Natural killer cell (primary cell): ENCODE measurements around the gene HELZ. TPM values are rescaled to one million over a fixed set of nuclear protein-coding genes. Genes with fewer than 3 reads are reported as not detected.

Experiments used
- ATAC-seq, 3 donors: fragments of 150-1000 bp in 2 of 3; fragments of 200-7000 bp in 1 of 3; cut with Tn5 transposase; 1 replicate in 1 of 3; 2 replicates in 2 of 3; pipeline ENCODE4 v1.10.0; 2021; ENCODE audit warnings: mild to moderate bottlenecking in 2 of 3, moderate library complexity in 2 of 3
- DNase-seq, 2 donors: peaks; one replicate each; pipeline versions ENCODE4 v3.0.0 to v3.0.0-alpha.2; 2013 to 2021; ENCODE audit warnings: mixed read lengths in 1 of 2
- H3K27ac ChIP-seq: one replicate; pipeline ENCODE4 v1.5.1; 2013; ENCODE audit warnings: mild to moderate bottlenecking, low read length
- H3K27me3 ChIP-seq: one replicate; pipeline ENCODE4 v1.6.1; 2013; ENCODE audit warnings: low read length; ENCODE audit not compliant: control insufficient read depth, insufficient read depth
- H3K36me3 ChIP-seq: one replicate; pipeline ENCODE4 v1.6.1; 2013; ENCODE audit warnings: low read length; ENCODE audit not compliant: control insufficient read depth, insufficient read depth
- H3K4me1 ChIP-seq: one replicate; pipeline ENCODE4 v1.6.1; 2013; ENCODE audit warnings: low read length; ENCODE audit not compliant: control insufficient read depth, insufficient read depth
- H3K4me3 ChIP-seq: one replicate; pipeline ENCODE4 v1.5.1; 2013; ENCODE audit warnings: low read length
- H3K9me3 ChIP-seq: one replicate; pipeline ENCODE4 v1.6.1; 2013; ENCODE audit warnings: low read length; ENCODE audit not compliant: control insufficient read depth, insufficient read depth
- H3K27ac Mint-ChIP-seq, 2 donors: one replicate each; pipeline ENCODE4 v1.8.0; 2022; ENCODE audit warnings: mild to moderate bottlenecking in 2 of 2, mixed read lengths in 2 of 2, moderate library complexity in 1 of 2
- H3K27me3 Mint-ChIP-seq, 2 donors: one replicate each; pipeline ENCODE4 v1.8.0; 2022; ENCODE audit warnings: low read depth in 2 of 2, mixed read lengths in 2 of 2
- H3K36me3 Mint-ChIP-seq: one replicate; pipeline ENCODE4 v1.8.0; 2022; ENCODE audit warnings: mixed read lengths
- H3K4me1 Mint-ChIP-seq, 2 donors: one replicate each; pipeline ENCODE4 v1.8.0; 2022; ENCODE audit warnings: mixed read lengths in 2 of 2
- H3K4me3 Mint-ChIP-seq: one replicate; pipeline ENCODE4 v1.8.0; 2022; ENCODE audit warnings: mild to moderate bottlenecking, moderate library complexity, mixed read lengths
- H3K9me3 Mint-ChIP-seq, 2 donors: one replicate each; pipeline ENCODE4 v1.8.0; 2022; ENCODE audit warnings: mixed read lengths in 2 of 2
- CTCF ChIP-seq: fragments of 200-600 bp; IDR thresholded peaks from one replicate; pipeline ENCODE4 v1.8.0; 2022; ENCODE audit warnings: antibody characterized with exemption
- WGBS: methylation state at CpG from one replicate; pipeline ENCODE4 v1.1.7; 2013; ENCODE audit warnings: missing lambda C conversion rate; ENCODE audit not compliant: insufficient coverage; 5-methylcytosine and 5-hydroxymethylcytosine counted together
- intact Hi-C: fragments of 100-400 bp; cut with micrococcal nuclease; formaldehyde crosslinking; loops from one replicate; pipeline ENCODE4 v1.14.2; 2022
- total RNA-seq, 4 donors: library from RNA; stranded (reverse); fragments of 120-200 nt in 1 of 4; gene quantifications; one replicate each; pipeline versions ENCODE4 v1.2.3 to v1.2.4, GENCODE V29; 2013 to 2022

HELZ gene
- total RNA-seq, 3 donors from 2014 or later (not counting 1 experiment from before 2014, with no cell fraction given), result 274 to 355 (median 292) TPM

DNA sequence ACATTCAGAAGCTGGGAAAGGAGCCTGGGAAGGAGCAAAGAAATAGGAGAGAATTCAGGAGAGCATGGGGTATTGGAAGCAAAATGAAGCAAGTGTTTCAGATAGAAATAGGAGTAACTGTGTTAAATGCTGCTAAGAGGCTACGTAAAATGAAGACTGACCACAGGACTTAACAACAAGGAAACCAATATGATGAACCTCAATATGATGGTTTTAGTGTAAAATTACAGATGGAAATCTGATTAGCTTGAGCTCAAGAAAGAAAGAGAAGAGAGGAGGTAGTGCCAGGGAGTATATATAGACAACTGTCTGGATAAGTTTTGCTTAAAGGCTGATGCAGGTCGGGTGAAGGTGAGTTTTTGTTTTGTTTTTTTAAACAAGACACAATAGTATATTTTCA lies 92.2 kb downstream of the HELZ start:
- peak overlapping the region; percentile 41 for H3K4me3 Mint-ChIP-seq
- 44% methylated on average over 1 of the region's 2 CpGs for WGBS
- H3K27me3 Mint-ChIP-seq, result no peaks in the 10 kb centered on the region
- no peak overlapping the region for H3K4me3 ChIP-seq
- no peak overlapping the region for H3K27ac ChIP-seq
- DNase-seq, result no peak
- no peak for TF ChIP-seq CTCF
- peaks cover 3% of the 10 kb centered on the region for H3K4me1 ChIP-seq
- no peaks in the 10 kb centered on the region for H3K9me3 ChIP-seq
- intact Hi-C loops, result loop anchor here (5.0 to 10.0 kb wide), 2 partner anchors 94 to 142 kb away; partner anchors contain the start of gene HELZ
- H3K9me3 Mint-ChIP-seq, result no peaks in the 10 kb centered on the region
- H3K4me1 Mint-ChIP-seq, result peaks cover 43 to 44% of the 10 kb centered on the region in 2 donors
- peak; percentile 67 to 85 (median 69) for ATAC-seq
- peak overlapping the region; percentile 52 to 78 for H3K27ac Mint-ChIP-seq
- no peaks in the 10 kb centered on the region for H3K27me3 ChIP-seq
- peaks cover 16% of the 10 kb centered on the region for H3K36me3 Mint-ChIP-seq
- H3K36me3 ChIP-seq, result peaks cover 40% of the 10 kb centered on the region

DNA sequence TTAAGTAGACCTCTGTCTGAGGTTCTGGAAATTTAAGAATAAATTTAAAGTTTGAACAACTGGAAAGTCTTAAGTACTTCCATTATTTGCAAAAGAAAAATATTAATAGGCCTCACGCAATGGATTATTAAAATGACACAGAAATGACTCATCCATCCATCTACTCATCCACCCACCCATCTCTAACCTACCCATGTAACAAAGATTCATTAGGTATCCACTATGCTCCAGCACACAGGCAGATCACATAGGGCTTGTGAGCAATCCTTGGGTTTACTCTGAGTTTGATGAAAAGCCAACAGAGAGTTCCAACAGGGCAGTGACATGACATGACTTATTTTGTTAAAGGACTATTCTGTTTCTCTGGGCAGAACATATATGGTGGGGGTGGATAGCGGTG lies 93.3 kb downstream of the HELZ start:
- 100% methylated on average over 2 of the region's 2 CpGs for WGBS
- intact Hi-C loops, result loop anchor here (5.0 to 10.0 kb wide), 2 partner anchors 96 to 143 kb away; partner anchors contain the start of gene HELZ
- TF ChIP-seq CTCF, result no peak

DNA sequence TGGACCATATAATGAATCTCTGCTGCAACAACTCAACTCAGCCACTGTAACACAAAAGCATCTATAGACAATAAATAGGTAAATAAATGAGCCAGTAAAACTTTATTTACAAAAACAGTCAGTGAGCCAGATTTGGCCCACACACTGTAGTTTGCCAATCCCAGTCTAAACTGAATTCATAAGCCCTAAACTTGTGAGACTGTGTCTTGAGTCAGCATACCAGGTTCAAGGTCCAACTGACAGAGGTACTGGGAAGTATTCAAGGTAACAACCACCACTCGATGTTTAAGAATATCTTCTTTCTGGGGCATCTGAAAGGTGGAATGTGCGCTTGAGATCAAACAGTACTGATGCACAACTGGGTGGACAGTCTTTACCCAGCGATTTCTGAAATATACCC lies 94.2 kb downstream of the HELZ start:
- no peaks in the 10 kb centered on the region for H3K27me3 ChIP-seq
- TF ChIP-seq CTCF, result no peak
- H3K4me3 Mint-ChIP-seq, result no peak overlapping the region
- H3K27me3 Mint-ChIP-seq, result no peaks in the 10 kb centered on the region
- H3K27ac Mint-ChIP-seq, result peak overlapping the region in 1 of 2 donors; percentile 22
- H3K4me1 Mint-ChIP-seq, result peaks cover 28 to 29% of the 10 kb centered on the region in 2 donors
- peaks cover 3% of the 10 kb centered on the region for H3K4me1 ChIP-seq
- no peaks in the 10 kb centered on the region for H3K9me3 Mint-ChIP-seq
- H3K4me3 ChIP-seq, result no peak overlapping the region
- DNase-seq, result no peak
- H3K27ac ChIP-seq, result no peak overlapping the region
- no peak for ATAC-seq
- intact Hi-C loops, result loop anchor here (5.0 to 10.0 kb wide), 2 partner anchors 96 to 144 kb away; partner anchors contain the start of gene HELZ
- peaks cover 58% of the 10 kb centered on the region for H3K36me3 ChIP-seq
- no peaks in the 10 kb centered on the region for H3K9me3 ChIP-seq
- H3K36me3 Mint-ChIP-seq, result peaks cover 8% of the 10 kb centered on the region
- 95% methylated on average over 2 of the region's 3 CpGs for WGBS

More for the DNA sequence above, 93.3 kb downstream of the HELZ start:
- H3K4me3 Mint-ChIP-seq, result peak overlapping the region; percentile 3
- Histone ChIP-seq H3K9me3 (no peaks in the 10 kb centered on the region), H3K36me3 (peaks cover 51% of the 10 kb centered on the region), H3K4me1 (peaks cover 3% of the 10 kb centered on the region), H3K27ac (no peak overlapping the region), H3K4me3 (no peak overlapping the region), H3K27me3 (no peaks in the 10 kb centered on the region)
- peak overlapping the region; percentile 52 to 78 for H3K27ac Mint-ChIP-seq
- H3K9me3 Mint-ChIP-seq, result no peaks in the 10 kb centered on the region
- DNase-seq (no peak), ATAC-seq (no peak)
- H3K27me3 Mint-ChIP-seq, result no peaks in the 10 kb centered on the region
- peaks cover 34 to 35% of the 10 kb centered on the region in 2 donors for H3K4me1 Mint-ChIP-seq
- peaks cover 9% of the 10 kb centered on the region for H3K36me3 Mint-ChIP-seq

DNA sequence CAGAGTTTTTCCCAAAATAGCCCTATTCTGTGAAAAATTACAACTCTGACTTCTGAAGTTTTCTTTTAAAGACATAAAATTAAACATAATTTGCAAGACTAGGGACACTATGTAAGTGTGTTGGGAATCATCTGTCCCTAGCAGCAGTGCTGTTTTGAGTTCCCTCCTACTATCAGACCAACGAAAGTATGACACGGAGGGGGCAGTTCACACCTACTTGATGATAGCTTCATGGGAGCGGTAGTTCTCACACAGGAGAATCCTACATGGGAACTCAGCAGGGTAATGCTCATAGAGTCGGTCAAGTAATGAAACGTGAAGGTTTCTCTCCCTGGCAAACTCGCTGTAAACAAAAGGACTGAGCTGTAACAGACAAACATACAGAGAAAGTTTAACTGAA lies 96.6 kb downstream of the HELZ start:
- ATAC-seq (no peak), DNase-seq (no peak)
- intact Hi-C loops, result no loop called here
- Mint-ChIP-seq H3K9me3 (no peaks in the 10 kb centered on the region), H3K4me1 (peaks cover 22 to 23% of the 10 kb centered on the region in 2 donors), H3K36me3 (peaks cover 11% of the 10 kb centered on the region), H3K27me3 (no peaks in the 10 kb centered on the region), H3K27ac (no peak overlapping the region), H3K4me3 (no peak overlapping the region)
- 97% methylated on average over 6 of the region's 6 CpGs for WGBS
- TF ChIP-seq CTCF, result no peak
- H3K4me3 ChIP-seq, result no peak overlapping the region
- no peak overlapping the region for H3K27ac ChIP-seq
- H3K4me1 ChIP-seq, result peaks cover under 1% of the 10 kb centered on the region
- no peaks in the 10 kb centered on the region for H3K27me3 ChIP-seq
- H3K9me3 ChIP-seq, result no peaks in the 10 kb centered on the region
- H3K36me3 ChIP-seq, result peaks cover 72% of the 10 kb centered on the region
